ENCODE data around the gene ARL5C.
A peak's percentile ranks its signal among the peaks of the same experiment; 100 is the strongest.

Gene ARL5C

DNA sequence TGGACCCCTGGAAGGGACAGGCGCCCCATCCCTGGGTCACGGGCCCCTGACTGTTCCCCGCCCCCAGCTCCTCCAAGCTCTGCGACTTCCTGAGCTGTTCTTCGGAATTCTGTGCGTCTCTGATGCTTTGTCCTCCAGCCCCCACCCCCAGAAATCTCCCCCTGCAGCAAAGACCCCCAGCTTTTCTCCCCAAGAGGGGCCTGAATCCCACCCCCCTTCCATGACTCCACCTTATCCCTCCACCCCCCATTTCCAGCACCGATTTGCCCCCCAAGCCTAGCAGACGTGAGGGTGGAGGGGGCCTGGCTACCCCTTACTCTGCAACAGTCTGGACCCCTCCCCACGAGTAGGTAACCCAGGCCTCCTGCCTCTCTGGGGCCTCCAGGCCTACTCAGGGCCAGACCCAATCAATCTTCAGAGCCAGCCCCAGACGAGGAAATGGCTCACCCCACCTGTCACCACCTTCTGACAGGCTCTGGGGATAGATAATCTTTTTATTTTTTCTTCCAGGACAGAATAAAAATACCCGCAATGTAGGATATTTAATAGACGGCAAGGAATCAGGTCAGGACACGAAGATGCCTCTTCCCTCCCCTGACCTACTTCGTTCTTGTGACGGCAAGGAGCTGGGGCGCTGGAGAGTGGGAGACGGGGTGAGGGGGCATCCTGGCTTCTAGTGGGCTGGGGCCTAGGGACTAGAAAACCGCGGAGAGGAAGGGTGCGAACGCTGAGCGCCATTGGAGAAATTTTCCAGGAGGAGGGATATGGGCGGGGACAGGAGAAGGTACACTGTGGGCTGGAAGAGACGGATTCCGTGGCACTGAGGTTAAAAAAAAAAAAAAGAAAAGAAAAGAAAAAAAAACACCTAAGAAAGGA lies 13.8 kb downstream of the ARL5C start:
- Histone ChIP-seq H3K4me3 (ENCODE audit: low read length) (peak overlapping the region; percentile 41; the same call in 1 of the 2 replicates), H3K9me3 (ENCODE audit: control insufficient read depth, insufficient read depth, low read length) (no peaks in the 10 kb centered on the region), H3K36me3 (ENCODE audit: control insufficient read depth, insufficient read depth, low read length) (no peaks in the 10 kb centered on the region), H3K27ac (ENCODE audit: low read length) (no peak overlapping the region), H3K4me1 (ENCODE audit: control insufficient read depth, insufficient read depth, low read length) (peaks cover 2% of the 10 kb centered on the region; the same call in 1 of the 2 replicates), H3K27me3 (ENCODE audit: control insufficient read depth, insufficient read depth, low read length) (peaks cover 9% of the 10 kb centered on the region; the same call in 1 of the 2 replicates)
- WGBS (ENCODE audit: insufficient coverage, insufficient read length): no CpG with 5 or more reads among the region's 25 CpGs
- no peak for DNase-seq (ENCODE audit: low read depth, low spot score)

DNA sequence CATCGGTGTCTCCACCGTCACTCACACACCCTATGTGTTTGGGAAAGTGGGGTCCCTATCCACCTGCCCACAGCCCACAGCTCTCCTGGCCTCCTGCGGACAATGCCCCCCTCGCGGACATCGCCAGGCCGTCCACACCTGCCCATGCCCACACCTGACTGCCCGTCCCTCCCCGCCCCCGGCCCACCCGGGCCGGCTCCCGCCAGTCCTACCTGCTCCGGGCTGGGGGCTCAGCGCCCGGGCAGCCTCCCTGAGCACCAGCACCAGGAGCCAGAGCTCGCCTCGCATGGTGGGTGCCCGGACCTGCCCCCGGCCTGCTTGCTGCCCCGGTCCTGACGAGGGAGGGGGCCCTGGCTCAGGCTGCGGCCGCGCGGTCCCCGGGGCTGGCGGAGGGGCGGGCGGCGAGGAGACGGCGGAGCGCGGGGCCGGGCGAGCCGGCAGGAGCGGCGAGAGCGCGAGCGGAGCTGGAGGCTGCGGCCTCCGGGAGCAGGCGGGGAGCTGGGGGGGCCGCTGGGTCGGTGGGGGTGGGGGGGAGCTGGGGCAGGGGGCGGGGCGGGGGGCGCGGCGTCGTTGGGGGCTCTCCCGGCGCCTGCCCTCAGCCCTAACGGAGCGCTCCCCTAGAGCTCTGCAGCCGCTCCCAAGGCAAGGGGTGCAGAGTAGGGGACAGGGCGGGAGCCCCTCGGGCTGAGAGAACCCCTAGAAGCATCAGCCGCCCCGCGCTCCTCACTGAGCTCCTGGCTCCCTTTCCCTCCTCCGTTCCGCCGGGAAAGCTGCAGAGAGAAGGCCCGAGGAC lies 14.6 kb downstream of the ARL5C start, which contains the start of gene PLXDC1:
PLXDC1 (minus strand) TSS at position 488 of the 793 bp plus-strand sequence; CDS start at position 288, 200 bp downstream.
- no CpG with 5 or more reads among the region's 68 CpGs for WGBS (ENCODE audit: insufficient coverage, insufficient read length)
- Histone ChIP-seq H3K27ac (ENCODE audit: low read length) (no peak within 1 kb of the TSS), H3K36me3 (ENCODE audit: control insufficient read depth, insufficient read depth, low read length) (no peaks in the 10 kb centered on the region)

DNA sequence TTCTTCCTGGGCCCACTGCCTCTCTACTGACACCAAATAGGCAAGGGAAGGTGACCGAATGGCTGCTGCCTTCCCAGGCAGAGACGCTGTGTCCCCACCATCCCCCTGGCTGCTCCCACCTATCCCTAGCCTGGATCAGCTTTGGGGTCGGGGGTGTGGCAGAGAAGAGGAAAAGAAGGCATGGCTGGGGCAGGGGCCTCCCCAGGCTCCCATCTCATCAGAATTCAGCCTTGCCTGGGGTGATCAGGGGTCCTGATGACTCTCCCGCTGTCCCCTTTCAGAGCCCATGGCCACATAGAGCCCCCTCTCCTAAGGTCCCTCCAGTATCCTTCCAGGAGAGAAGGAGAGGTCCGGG lies 15.2 kb downstream of the ARL5C start:
- WGBS (ENCODE audit: insufficient coverage, insufficient read length): no CpG with 5 or more reads among the region's 5 CpGs
- no peaks in the 10 kb centered on the region for H3K9me3 ChIP-seq (ENCODE audit: control insufficient read depth, insufficient read depth, low read length)
- no peaks in the 10 kb centered on the region for H3K36me3 ChIP-seq (ENCODE audit: control insufficient read depth, insufficient read depth, low read length)
- peak overlapping the region; percentile 72; the same call in 1 of the 2 replicates for H3K4me3 ChIP-seq (ENCODE audit: low read length)
- no peak overlapping the region for H3K27ac ChIP-seq (ENCODE audit: low read length)
- no peak for DNase-seq (ENCODE audit: low read depth, low spot score)
- H3K27me3 ChIP-seq (ENCODE audit: control insufficient read depth, insufficient read depth, low read length): peaks cover 9% of the 10 kb centered on the region; the same call in 1 of the 2 replicates
- peaks cover 2% of the 10 kb centered on the region; the same call in 1 of the 2 replicates for H3K4me1 ChIP-seq (ENCODE audit: control insufficient read depth, insufficient read depth, low read length)

More for the DNA sequence above, 14.6 kb downstream of the ARL5C start, which contains the start of gene PLXDC1:
- Histone ChIP-seq H3K27me3 (ENCODE audit: control insufficient read depth, insufficient read depth, low read length) (peaks cover 9% of the 10 kb centered on the region; the same call in 1 of the 2 replicates), H3K9me3 (ENCODE audit: control insufficient read depth, insufficient read depth, low read length) (no peaks in the 10 kb centered on the region), H3K4me1 (ENCODE audit: control insufficient read depth, insufficient read depth, low read length) (peaks cover 2% of the 10 kb centered on the region; the same call in 1 of the 2 replicates), H3K4me3 (ENCODE audit: low read length) (peak within 1 kb of the TSS; percentile 72; the same call in 1 of the 2 replicates)
- no peak for DNase-seq (ENCODE audit: low read depth, low spot score)

DNA sequence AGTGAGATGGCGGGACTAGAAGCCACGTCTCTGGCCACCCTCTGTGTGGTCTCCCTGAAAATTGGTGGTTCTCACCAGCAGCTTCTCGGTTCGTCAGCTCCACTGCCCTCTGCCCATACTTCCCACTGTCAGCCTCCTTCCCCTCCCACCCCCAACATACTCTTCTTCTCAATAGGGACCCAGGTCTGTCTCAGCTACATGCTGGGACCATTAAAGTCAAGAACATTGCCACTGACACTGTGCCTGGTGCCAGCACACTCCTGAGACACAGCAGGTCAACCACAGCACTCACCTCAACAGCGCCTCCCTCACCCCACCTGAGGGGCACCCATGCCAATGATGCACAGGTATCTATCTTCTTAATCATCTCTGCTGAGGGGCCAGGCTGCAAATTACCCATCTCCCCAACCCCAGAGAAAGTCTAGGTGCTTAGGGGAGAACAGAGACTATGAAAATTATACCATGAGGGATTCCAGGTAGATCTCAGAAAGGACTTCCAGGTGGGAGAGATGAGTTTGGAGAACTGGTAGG lies 15.8 kb downstream of the ARL5C start:
- DNase-seq (ENCODE audit: low read depth, low spot score): no peak
- Histone ChIP-seq H3K4me1 (ENCODE audit: control insufficient read depth, insufficient read depth, low read length) (peaks cover 2% of the 10 kb centered on the region; the same call in 1 of the 2 replicates), H3K9me3 (ENCODE audit: control insufficient read depth, insufficient read depth, low read length) (no peaks in the 10 kb centered on the region), H3K27ac (ENCODE audit: low read length) (no peak overlapping the region), H3K27me3 (ENCODE audit: control insufficient read depth, insufficient read depth, low read length) (peaks cover 9% of the 10 kb centered on the region; the same call in 1 of the 2 replicates), H3K36me3 (ENCODE audit: control insufficient read depth, insufficient read depth, low read length) (no peaks in the 10 kb centered on the region), H3K4me3 (ENCODE audit: low read length) (no peak overlapping the region)
- no CpG with 5 or more reads among the region's 5 CpGs for WGBS (ENCODE audit: insufficient coverage, insufficient read length)

DNA sequence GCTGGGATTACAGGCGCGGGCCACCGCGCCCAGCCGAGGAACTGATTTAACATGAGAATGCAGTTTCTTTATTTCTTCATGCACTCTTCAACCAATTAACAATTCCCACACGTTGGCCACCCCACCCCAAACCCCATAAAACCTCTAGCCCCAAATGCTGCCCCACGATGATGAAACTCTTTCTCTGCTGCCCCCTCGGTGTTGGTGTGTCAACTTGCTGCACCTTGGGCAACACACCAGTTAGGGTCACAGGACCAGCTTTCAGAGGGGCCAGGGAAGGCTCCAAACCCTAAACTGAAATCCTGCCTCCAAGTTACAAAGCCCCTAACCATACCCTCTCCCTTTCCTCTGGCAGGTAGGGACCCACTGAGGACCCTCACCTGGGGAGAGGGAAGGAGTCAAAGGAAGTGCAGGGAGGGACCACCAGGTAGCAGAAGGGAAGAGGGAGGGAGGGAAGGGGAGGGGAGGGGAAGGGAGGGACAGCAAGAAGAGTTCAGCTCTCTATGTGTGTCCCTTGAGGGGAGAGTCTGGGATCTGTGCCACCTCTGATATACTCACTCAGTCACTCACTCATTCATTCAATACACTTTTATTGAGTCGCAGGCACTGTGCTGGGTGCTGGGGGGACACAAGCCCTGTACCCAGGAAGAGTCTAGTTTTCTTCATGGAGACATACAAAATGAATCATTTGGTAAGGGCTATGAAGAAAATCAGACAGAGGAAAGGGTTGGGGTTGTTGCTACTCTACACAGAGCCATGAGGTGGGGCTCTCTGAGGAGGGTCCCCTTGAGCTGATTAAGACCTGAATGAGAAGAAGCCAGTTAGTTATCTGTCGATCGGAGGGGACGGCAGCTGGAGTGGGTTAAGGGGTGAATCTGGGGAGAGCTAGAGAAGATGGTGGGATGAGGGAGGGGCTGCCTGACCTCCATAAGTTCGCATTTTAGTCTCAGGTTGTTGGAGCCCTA lies 18.5 kb downstream of the ARL5C start:
- peaks cover 9% of the 10 kb centered on the region; the same call in 1 of the 2 replicates for H3K27me3 ChIP-seq (ENCODE audit: control insufficient read depth, insufficient read depth, low read length)
- H3K4me3 ChIP-seq (ENCODE audit: low read length): no peak overlapping the region
- no CpG with 5 or more reads among the region's 13 CpGs for WGBS (ENCODE audit: insufficient coverage, insufficient read length)
- no peak overlapping the region for H3K27ac ChIP-seq (ENCODE audit: low read length)
- H3K9me3 ChIP-seq (ENCODE audit: control insufficient read depth, insufficient read depth, low read length): no peaks in the 10 kb centered on the region
- H3K4me1 ChIP-seq (ENCODE audit: control insufficient read depth, insufficient read depth, low read length): peaks cover 2% of the 10 kb centered on the region; the same call in 1 of the 2 replicates
- no peaks in the 10 kb centered on the region for H3K36me3 ChIP-seq (ENCODE audit: control insufficient read depth, insufficient read depth, low read length)
- DNase-seq (ENCODE audit: low read depth, low spot score): no peak

DNA sequence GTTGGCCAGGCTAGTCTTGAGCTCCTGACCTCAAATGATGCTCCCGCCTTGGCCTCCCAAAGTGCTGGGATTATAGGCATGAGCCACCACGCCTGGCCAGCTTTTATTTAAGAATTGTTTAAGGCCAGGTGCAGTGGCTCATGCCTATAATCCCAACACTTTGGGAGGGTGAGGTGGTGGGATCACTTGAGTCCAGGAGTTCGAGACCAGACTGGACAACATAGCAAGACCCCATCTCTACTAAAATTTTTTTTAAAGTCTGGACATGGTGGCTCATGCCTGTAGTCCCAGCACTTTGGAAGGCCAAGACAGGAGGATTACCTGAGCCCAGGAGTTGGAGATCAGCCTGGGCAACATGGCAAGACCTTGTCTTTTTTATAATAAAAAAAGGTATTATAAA lies 19.7 kb downstream of the ARL5C start:
- Histone ChIP-seq H3K36me3 (ENCODE audit: control insufficient read depth, insufficient read depth, low read length) (no peaks in the 10 kb centered on the region), H3K27me3 (ENCODE audit: control insufficient read depth, insufficient read depth, low read length) (peaks cover 7% of the 10 kb centered on the region; the same call in 1 of the 2 replicates), H3K4me3 (ENCODE audit: low read length) (no peak overlapping the region), H3K4me1 (ENCODE audit: control insufficient read depth, insufficient read depth, low read length) (no peaks in the 10 kb centered on the region), H3K9me3 (ENCODE audit: control insufficient read depth, insufficient read depth, low read length) (no peaks in the 10 kb centered on the region), H3K27ac (ENCODE audit: low read length) (no peak overlapping the region)
- no peak for DNase-seq (ENCODE audit: low read depth, low spot score)
- no CpG with 5 or more reads among the region's 3 CpGs for WGBS (ENCODE audit: insufficient coverage, insufficient read length)

DNA sequence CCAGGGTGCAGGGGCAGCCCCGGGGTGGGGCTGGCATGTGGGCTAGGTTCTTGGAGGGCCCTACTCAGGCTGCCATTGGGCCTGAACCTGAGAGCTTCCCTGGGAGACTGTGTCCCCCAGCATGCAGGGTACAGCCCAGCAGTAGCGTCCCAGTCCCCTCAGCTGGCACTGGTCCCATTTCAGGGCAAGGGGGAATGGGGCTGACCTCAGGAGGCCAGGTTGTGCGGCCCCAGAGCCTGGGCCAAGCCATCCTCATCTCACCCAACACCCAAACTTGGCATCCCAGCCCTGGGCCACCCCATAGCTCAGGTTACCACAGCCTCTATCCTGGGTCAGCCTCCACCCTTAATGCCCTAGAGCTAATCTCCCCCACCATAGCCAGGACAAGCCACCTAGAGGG lies 20.8 kb downstream of the ARL5C start:
- no peak for DNase-seq (ENCODE audit: low read depth, low spot score)
- Histone ChIP-seq H3K27ac (ENCODE audit: low read length) (no peak overlapping the region), H3K9me3 (ENCODE audit: control insufficient read depth, insufficient read depth, low read length) (no peaks in the 10 kb centered on the region), H3K4me1 (ENCODE audit: control insufficient read depth, insufficient read depth, low read length) (no peaks in the 10 kb centered on the region), H3K4me3 (ENCODE audit: low read length) (no peak overlapping the region), H3K27me3 (ENCODE audit: control insufficient read depth, insufficient read depth, low read length) (peaks cover 1% of the 10 kb centered on the region; the same call in 1 of the 2 replicates), H3K36me3 (ENCODE audit: control insufficient read depth, insufficient read depth, low read length) (no peaks in the 10 kb centered on the region)
- no CpG with 5 or more reads among the region's 3 CpGs for WGBS (ENCODE audit: insufficient coverage, insufficient read length)

DNA sequence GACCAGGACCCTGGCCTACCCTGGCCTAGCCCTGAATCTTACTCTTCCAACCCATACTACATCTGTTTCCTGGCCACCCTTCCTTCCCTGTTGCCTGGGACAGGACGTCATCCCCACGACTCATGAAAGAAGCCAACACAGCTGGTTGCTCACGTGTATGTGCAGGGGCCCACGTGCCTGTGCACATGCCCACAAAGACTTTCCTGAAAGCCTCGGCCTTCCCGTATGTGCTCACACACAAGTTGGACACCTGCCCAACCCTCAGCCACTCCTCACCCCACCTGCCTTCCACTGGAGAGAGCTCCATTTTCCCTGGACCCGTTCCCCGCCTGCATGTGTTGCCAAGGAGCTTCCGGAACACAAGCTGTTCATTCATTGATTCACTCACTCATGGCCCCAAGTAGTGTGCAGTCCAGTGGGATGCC lies 21.5 kb downstream of the ARL5C start:
- no peaks in the 10 kb centered on the region for H3K36me3 ChIP-seq (ENCODE audit: control insufficient read depth, insufficient read depth, low read length)

DNA sequence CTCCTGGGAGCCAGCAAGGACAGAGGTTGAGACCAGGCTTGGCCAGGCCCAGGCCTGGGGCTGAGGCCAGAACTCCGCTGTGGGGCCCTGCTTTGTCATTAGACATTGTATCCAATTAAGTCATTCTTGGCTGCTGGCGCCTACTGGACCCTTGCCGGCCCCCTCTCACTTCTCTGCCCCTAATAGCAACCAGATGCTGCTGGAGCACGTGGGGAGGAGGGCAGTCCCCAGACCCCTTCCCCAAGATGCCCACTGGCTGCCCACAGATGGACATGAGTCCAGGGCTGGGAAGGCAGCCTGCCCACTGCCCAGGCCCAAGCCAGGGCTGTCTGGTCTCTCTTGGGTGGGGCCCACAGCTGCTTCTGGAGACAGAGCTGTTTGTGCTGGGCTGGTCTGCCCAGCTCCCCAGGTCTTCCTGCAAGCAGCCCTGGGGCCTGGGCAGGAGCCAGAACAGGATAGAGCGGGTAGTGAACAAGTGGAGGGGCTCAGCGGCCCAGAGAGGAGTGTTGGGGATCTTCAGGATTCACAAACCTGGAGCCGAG lies 22.3 kb downstream of the ARL5C start:
- no peak overlapping the region for H3K27ac ChIP-seq (ENCODE audit: low read length)
- no peaks in the 10 kb centered on the region for H3K36me3 ChIP-seq (ENCODE audit: control insufficient read depth, insufficient read depth, low read length)
- no peaks in the 10 kb centered on the region for H3K27me3 ChIP-seq (ENCODE audit: control insufficient read depth, insufficient read depth, low read length)
- no peak for DNase-seq (ENCODE audit: low read depth, low spot score)
- H3K4me3 ChIP-seq (ENCODE audit: low read length): no peak overlapping the region
- no peaks in the 10 kb centered on the region for H3K9me3 ChIP-seq (ENCODE audit: control insufficient read depth, insufficient read depth, low read length)
- WGBS (ENCODE audit: insufficient coverage, insufficient read length): no CpG with 5 or more reads among the region's 7 CpGs
- H3K4me1 ChIP-seq (ENCODE audit: control insufficient read depth, insufficient read depth, low read length): no peaks in the 10 kb centered on the region

More for the DNA sequence above, 21.5 kb downstream of the ARL5C start:
- Histone ChIP-seq H3K27me3 (ENCODE audit: control insufficient read depth, insufficient read depth, low read length) (no peaks in the 10 kb centered on the region), H3K9me3 (ENCODE audit: control insufficient read depth, insufficient read depth, low read length) (no peaks in the 10 kb centered on the region), H3K27ac (ENCODE audit: low read length) (no peak overlapping the region), H3K4me3 (ENCODE audit: low read length) (no peak overlapping the region), H3K4me1 (ENCODE audit: control insufficient read depth, insufficient read depth, low read length) (no peaks in the 10 kb centered on the region)
- no CpG with 5 or more reads among the region's 9 CpGs for WGBS (ENCODE audit: insufficient coverage, insufficient read length)
- no peak for DNase-seq (ENCODE audit: low read depth, low spot score)
